Inferior parietal cortex (tissue), 1 donor: Measurements from ENCODE around the gene SNRPD3.
"Not testable (repeated sequence)": the region's sequence is repeated elsewhere in the genome, so short reads cannot be mapped to it uniquely, and the experiment has no call there.

Experiments used
- DNase-seq: peaks from one replicate; pipeline ENCODE4 v3.0.0-alpha.2; 2016; ENCODE audit errors: extremely low spot score

Gene SNRPD3

DNA sequence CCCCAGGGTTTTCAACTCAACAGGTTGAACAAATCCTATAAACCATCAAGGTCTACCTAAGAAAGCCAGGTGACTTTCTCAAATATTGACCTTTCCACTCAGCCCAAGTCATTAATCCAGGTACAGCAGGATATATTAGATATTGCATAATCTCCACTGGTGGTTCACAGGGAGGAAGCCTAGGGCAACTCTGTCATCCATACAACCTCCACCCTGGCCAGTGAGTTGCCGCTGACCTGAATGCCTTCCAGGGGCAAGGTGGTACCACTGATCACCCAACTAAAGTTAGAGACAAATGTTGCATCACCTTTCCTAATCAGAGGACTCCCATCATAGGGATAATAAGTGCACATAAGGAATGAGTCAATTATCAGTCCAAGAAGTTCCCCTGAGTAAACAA, 23.7 kb upstream of the SNRPD3 start:
- no peak for DNase-seq

DNA sequence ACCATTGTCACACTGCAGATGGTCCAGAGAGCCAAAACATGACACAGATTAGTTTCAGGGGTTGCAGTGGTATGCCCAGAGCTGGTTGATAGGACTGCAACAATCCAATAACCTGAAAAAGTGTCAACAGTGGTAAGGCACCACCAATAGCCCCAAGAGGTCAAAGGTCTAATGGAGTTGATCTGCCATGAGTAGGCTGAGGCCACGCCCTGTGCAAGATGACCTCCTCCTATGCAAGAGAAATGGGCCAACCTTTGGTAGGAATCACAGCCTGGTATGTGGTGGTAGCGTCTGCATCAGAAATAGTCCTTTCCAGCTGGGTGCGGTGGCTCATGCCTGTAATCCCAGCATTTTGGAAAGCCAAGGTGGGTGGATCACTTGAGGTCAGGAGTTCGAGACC, 20.5 kb upstream of the SNRPD3 start:
- no peak for DNase-seq

DNA sequence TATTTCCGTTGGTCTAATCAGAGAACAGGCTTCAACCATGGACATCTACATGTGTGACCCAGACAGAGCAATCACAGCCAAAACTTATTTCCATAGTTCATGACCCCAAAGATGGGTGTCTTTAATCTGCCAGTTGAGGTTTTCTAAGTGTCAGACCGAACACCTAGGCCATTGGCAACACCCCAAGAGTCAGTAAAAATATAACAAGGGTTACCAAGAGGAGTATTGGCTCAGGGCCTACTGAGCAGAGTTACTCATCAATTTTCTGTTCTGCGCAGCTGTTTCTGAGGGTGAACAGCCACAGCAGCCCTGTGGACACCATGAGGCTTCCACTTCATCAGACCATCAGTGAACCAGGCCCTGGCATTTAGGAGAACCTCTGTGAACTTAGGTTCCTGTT, 19.7 kb upstream of the SNRPD3 start:
- DNase-seq = no peak

DNA sequence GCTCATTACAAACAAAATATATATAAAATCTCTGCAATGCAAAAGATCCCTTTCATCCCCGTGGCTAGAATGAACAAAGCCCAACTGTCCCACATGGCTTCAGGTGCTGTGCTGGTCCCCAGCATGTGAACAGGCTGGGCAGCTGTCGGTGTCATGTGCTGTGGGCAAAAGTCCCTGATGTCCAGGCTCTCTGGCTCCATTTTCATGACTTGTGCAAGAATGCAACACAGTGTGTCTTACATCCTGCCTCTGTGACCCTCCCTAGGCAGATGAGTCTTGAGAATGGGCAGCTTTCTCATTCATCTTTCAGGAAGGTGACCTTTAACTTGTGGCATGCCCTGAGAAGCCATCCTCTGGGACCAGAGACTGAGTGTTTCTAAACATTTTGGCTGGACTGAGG, 15.3 kb upstream of the SNRPD3 start:
- no peak for DNase-seq

- DNase-seq = no peak
Observed at GRCh38 chr22:24541681-24542515, 13.9 kb upstream of the SNRPD3 start.

DNA sequence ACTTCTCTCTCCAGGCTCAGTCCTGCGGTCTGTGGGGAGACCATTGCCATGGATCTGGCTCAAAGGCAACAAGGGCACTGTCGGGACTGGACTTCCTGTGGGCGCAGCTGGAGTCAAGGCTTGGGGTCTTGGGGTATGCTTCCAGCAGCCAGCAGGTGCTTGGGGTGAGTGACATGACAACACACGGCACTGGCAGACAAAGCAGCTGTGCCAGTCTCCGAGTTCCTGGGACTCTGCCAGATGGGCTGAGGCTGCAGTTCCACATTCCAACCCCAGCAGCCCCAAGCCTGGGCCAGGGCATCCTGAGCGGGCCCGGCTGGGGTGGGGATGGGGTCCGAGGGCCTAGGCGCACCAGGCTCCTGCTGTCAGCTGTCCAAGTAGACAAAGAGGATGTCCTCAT, 13.2 kb upstream of the SNRPD3 start:
- DNase-seq = no peak

DNA sequence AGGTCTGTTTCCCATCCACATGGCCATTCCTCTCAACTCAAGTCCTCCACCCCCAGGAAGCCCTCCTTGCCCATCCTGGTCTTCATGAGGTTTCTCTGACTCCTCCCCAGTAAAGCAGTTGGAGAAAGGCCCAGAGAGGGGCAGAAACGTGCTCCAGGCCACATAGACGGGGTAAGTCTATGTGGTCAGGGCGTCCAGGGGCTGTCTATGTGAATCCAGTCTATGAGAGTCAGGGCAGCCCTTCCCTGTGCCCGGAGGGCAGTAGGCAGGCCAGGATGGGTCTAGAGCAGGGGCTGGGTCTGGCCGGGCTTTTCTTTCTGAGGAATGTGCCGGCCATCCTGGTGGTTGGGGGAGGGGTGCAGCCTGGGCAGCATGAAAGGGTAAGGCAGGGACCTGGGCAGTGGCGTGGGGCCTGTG, 12.6 kb upstream of the SNRPD3 start:
- DNase-seq = no peak

DNA sequence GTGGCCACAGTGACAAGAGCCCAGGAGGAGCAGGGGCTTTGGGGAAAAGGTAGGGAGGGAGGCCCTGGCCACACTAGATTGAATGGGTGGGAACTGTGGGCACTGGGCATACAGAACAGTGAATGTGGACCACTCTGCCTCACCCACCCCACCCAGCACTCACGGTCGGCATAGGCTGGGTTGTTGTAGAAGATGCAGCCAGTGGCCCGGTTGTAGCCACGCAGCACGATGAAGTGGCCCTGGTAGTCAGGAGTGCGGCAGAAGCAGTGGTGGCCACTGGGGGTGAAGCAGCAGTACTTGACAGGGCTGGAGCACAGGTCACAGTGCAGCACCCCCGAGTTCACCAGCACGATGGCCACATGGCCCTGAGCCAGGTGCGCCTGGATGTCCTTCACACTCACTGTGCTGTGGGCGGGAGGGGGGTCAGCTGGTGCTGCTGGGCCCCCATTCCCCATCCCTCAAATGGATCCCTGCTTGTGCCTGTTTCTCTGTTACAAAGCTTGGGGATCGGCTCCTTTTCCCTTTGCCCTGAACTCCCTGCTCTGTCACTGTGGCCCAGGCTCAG, 12.0 kb upstream of the SNRPD3 start:
- DNase-seq = no peak

DNA sequence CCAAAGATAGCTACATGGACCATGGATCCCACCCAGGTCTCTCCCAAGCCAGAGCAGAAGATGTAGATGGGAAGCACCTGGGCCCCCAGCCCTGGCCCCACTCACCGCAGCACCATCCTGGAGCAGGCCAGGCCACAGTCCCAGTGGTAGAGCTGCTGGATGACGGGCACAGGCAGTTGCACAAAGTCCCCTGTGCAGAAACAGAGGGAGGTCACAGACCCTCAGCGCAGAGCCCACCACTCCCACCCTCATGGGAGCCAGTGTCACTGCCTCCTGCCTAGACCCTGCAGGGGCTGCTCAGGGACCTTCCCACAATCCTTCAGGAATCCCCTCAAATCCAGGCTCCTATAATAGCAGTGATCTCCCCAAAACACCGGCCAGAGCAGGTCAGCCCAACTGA, 7.0 kb upstream of the SNRPD3 start:
- DNase-seq = no peak

DNA sequence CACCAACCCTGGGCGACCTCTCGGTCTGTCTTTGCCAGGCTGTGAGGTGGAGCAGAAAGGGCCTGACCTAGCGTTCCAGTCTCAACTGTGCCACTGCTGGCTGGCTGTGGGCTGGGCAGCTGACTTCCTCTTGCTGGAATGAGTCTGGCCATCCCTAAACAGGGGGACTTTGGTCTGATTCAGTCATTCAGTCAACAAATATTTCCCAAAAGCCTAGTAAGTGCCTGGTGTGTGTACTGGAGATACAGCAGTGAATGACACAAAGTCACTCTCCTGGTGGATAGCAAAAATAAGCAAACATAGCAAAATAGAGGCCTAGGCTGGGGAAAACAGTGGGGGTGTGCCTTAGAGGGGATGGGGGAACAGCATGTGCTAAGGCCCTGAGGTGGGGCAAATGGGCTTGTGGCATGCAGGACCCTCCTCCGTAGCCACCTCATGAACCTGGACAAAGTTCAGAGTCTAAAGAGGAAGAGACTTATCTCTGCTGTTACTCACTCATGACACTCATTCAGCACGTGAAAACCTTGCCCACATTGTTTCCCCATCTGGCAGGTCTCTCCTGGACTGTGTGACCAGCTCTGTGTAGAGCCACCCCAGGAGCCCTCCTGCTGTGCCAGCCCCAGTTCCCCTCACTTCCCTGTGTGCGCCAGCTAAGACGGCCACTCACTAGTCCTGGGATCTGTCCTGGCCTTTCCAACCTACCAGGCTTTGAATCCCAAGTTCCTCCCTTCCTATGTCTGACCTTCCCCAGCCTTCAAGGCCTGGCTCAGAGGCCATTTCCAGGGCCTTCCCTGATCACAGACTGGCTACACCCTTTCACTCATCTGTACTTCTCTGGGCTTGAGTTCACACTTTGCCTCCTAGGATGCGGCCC, 5.5 kb upstream of the SNRPD3 start:
- no peak for DNase-seq

- DNase-seq = no peak
Observed at GRCh38 chr22:24550902-24551435, 4.8 kb upstream of the SNRPD3 start.

DNA sequence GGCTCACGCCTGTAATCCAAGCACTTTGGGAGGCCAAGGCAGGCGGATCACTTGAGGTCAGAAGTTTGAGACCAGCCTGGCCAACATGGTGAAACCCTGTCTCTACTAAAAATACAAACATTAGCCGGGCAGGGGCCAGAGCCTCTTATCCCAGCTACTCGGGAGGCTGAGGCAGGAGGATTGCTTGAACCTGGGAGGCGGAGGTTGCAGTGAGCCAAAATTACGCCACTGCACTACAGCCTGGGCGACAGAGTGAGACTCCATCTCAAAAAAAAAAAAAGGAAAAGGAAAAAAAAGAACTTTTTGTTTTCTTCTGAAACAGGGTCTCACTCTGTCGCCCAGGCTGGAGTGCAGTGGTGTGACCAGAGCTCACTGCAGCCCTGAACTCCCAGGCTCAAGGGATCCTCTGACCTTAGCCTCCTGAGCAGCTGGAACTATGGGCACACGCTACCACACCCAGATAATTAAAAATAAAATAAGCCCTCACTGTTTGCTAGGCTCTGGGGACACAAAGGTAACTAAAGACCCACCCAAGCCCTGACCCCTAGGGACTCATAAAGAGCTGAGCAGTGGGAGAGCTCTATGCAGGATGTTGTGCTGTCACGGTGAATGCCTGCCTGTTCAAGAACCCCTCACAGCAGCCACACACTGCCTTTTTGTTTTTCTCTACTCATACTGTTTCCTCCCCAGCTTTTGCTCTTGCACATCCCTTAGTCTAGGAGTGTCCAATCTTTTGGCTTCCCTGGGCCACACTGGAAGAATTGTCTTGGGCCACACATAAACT, 3.1 kb upstream of the SNRPD3 start:
- DNase-seq = not testable (repeated sequence)

DNA sequence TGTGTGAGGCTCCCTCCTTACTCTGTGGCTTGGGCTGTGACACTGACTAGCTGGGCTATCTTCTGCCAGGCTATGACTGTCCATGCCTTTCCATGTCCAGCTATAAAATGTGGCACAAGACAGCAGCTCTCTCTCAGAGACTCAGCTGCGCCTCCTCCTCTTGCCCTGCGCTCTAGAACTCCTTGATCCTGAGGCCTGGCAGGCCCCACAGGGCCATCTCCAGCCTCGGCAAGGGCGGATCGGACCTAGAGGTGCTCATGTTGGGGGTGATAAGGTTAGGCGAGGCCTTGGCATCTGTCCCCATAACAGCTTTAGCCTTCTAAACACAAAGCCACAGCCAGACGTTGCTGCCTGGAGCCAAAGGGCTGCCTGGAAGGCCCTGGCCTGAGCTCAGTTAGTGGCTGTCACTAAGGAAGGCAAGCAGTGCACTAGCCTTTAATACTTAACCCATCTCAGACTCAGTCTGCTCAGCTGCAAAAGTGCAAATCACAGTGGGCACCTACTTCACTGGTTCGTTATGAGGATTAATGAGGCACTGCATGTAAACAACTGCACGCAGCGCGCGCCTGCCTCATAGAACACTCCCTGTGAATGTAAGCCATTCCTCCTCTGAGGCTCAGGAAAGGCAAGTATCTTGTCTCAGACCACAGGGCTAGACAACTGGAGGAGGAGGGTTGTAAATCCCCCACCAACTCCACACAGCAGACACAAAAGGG, 2.0 kb upstream of the SNRPD3 start:
- DNase-seq = no peak

DNA sequence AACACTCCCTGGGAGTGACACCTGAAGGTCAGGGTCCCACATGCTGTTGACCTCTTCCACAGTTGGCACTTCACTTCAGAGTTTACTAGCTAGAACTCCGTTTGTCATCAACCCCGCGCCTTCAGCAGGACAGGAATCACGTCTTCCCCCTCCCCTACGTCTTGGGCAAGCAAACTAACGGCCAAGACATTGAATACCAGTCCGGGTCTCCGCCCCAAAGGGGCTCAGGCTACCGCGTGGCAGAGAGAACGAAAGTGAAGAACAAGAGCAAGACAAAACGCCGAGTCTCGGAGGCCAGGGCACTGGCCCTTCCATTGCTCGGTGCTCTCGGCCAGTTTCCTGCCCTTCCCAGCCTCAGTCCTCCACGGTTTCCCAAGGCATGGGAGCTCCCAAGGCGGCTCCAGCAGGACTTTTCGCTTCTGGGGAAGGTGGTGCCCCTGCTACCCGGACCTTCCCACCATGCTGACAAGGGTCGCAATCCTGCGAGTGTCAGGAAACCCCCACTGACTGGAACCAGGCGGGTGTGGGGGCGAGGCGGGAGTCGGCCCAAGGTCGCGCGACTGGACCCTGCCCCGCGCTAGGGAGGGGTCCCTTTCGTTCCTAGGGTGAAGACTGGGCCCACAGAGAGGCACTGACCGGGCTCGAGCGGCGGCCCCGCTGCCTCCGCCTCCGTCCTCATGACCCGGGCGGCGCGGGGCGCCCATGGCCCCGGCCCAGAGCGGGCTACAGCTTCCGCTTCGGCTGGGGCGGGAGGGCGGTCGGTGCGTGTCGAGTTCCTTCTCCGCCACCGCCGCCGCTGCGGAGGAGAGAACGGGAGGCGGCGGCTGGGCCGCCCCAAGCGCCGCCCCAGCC, 1.3 kb upstream of the SNRPD3 start, which contains the start of gene GUCD1:
Gene GUCD1 (minus strand): TSS at position 826 of the 852 bp plus-strand sequence. CDS start 147 bp downstream, at position 679.
- DNase-seq = peak; percentile 2

GRCh38 chr22:24559471-24559870, 3.7 kb downstream of the SNRPD3 start:
- DNase-seq = no peak

- DNase-seq = no peak
Observed at GRCh38 chr22:24563246-24563645, 7.4 kb downstream of the SNRPD3 start.

DNA sequence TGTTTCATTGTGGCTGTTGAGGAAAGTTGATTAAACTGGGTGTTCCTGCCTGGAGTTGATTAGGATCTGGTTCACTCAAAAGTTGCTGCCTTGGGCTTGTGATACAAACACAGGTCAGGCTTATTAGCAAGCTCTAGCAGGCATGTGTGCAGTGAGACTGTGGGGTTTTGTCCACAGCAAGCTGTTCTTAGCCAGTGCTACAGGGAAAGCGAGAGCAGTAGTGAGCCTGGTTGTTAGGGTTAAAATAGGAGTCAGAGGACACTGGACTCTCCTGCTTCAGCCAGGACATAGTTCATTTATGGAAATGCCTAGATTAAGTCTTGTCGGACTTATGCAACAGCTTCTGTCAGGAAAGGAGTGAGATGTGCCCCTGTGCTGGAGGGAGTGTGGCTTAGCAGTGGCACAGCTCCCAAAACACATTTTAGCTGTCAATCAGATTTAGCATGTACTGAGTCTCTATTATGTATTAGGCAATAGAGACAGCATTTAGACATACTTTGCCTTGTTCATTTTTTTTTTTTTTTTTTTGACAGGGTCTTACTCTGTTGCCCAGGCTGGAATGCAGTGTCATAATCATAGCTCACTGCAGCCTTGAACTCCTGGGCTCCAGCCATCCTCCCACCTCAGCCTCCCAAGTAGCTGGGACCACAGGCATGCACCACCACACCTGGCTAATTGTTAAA, 8.7 kb downstream of the SNRPD3 start:
- DNase-seq = no peak

DNA sequence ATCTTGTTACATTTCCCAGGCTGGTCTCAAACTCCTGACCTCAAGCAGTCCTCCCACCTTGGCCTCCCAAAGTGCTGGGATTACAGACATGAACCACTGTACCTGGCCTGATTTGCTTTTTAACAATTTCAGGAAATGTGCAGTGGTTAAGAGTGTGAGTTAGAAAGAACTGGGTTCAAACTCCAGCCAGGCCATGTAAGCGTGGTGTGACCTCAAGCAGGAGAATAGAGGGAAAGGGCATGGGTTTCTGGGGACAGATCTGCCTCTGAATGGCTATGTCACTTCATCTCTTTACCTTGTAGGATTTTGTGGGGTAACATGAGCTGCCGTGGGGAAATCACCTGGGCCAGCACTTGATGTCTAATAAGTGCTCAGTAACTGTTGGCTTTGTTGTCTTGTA, 9.3 kb downstream of the SNRPD3 start:
- no peak for DNase-seq

GRCh38 chr22:24566899-24567511, 11.2 kb downstream of the SNRPD3 start:
- no peak for DNase-seq
